ENCODE data around the gene CATSPERE.

CATSPERE gene

GRCh38 chr1:244633140-244633539 lies 172.1 kb downstream of the CATSPERE start:
- ATAC-seq = no peak
- TF ChIP-seq ZFP30 (CRISPR knock-in tag; IDR thresholded peaks at IDR 0.05) = no peak
- TF ChIP-seq CSRNP3 (CRISPR knock-in tag; IDR thresholded peaks at IDR 0.05) = no peak
- TF ChIP-seq ESRRG (CRISPR knock-in tag; IDR thresholded peaks at IDR 0.05) = no peak
- no peak for TF ChIP-seq ZC3H10 (CRISPR knock-in tag; IDR thresholded peaks at IDR 0.05)
- TF ChIP-seq, protein P1, sequence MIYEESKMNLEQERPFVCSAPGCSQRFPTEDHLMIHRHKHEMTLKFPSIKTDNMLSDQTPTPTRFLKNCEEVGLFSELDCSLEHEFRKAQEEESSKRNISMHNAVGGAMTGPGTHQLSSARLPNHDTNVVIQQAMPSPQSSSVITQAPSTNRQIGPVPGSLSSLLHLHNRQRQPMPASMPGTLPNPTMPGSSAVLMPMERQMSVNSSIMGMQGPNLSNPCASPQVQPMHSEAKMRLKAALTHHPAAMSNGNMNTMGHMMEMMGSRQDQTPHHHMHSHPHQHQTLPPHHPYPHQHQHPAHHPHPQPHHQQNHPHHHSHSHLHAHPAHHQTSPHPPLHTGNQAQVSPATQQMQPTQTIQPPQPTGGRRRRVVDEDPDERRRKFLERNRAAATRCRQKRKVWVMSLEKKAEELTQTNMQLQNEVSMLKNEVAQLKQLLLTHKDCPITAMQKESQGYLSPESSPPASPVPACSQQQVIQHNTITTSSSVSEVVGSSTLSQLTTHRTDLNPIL (CRISPR knock-in tag; IDR thresholded peaks at IDR 0.05; ENCODE audit: low read depth) = no peak

- no peak for TF ChIP-seq ZFP30 (CRISPR knock-in tag; IDR thresholded peaks at IDR 0.05)
- no peak for TF ChIP-seq OSR1 (CRISPR knock-in tag; IDR thresholded peaks at IDR 0.05)
- TF ChIP-seq TSHZ2 (CRISPR knock-in tag; IDR thresholded peaks at IDR 0.05) = no peak
- no peak for TF ChIP-seq TCF4 (CRISPR knock-in tag; IDR thresholded peaks at IDR 0.05; ENCODE audit: borderline replicate concordance)
- TF ChIP-seq, protein P2, sequence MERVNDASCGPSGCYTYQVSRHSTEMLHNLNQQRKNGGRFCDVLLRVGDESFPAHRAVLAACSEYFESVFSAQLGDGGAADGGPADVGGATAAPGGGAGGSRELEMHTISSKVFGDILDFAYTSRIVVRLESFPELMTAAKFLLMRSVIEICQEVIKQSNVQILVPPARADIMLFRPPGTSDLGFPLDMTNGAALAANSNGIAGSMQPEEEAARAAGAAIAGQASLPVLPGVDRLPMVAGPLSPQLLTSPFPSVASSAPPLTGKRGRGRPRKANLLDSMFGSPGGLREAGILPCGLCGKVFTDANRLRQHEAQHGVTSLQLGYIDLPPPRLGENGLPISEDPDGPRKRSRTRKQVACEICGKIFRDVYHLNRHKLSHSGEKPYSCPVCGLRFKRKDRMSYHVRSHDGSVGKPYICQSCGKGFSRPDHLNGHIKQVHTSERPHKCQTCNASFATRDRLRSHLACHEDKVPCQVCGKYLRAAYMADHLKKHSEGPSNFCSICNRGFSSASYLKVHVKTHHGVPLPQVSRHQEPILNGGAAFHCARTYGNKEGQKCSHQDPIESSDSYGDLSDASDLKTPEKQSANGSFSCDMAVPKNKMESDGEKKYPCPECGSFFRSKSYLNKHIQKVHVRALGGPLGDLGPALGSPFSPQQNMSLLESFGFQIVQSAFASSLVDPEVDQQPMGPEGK (CRISPR knock-in tag; IDR thresholded peaks at IDR 0.05; ENCODE audit: borderline replicate concordance) = no peak
- no peak for TF ChIP-seq ISL1 (CRISPR knock-in tag; IDR thresholded peaks at IDR 0.05)
- TF ChIP-seq ZNF8 (CRISPR knock-in tag; IDR thresholded peaks at IDR 0.05) = no peak
- no peak for TF ChIP-seq GLIS3 (CRISPR knock-in tag; IDR thresholded peaks at IDR 0.05)
- no peak for TF ChIP-seq PPARA (CRISPR knock-in tag; IDR thresholded peaks at IDR 0.05; ENCODE audit: borderline replicate concordance)
- no peak for TF ChIP-seq ZNF565 (CRISPR knock-in tag; conservative IDR thresholded peaks at IDR 0.05; ENCODE audit: low read depth)
- TF ChIP-seq CSDC2 (CRISPR knock-in tag; IDR thresholded peaks at IDR 0.05) = no peak
- TF ChIP-seq ARNTL (CRISPR knock-in tag; IDR thresholded peaks at IDR 0.05; ENCODE audit: borderline replicate concordance, low read depth) = no peak
- no peak for TF ChIP-seq BACH2 (CRISPR knock-in tag; IDR thresholded peaks at IDR 0.05; ENCODE audit: borderline replicate concordance)
- no peak for TF ChIP-seq SNAI2 (CRISPR knock-in tag; IDR thresholded peaks at IDR 0.05)
- ATAC-seq = no peak
Measured at GRCh38 chr1:244634546-244634945, 173.5 kb downstream of the CATSPERE start.

DNA sequence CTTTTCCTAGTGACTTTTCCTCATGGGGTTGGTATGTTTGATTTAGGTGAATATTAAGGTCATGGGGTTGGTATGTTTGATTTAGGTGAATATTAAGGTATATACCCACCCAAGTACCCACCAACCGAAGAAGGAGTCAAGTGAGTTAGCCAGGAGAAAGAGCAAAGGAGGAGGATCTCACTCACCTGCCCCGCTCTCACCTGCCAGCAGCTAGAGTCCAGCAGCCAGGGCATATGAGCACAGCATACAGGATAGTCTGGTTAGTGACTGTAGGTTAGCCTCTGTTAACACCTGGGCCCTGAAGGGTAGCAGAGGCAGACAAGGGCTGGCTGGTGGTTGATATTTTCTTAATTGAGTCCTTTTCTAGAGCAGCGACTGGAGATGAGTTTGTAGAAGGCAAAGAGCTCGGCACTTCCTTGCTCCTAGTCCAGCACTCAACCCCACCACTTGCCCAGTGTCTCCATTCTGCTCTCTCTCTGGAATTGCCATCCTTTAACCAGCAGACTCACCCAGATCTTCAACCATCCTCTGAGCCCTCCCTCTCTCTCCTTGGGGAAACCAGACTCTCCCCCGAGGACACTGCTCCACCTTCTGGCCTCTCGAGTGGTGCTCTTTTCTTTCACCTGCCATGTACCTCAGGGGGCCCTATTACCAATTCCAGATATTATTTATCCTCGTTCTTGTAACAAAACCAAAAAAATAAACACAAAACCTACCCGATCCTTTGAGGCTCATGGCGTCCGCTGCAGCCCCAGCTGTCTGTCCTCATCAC lies 175.6 kb downstream of the CATSPERE start:
- no peak for ATAC-seq
- no peak for TF ChIP-seq TCF4 (CRISPR knock-in tag; IDR thresholded peaks at IDR 0.05; ENCODE audit: borderline replicate concordance)
- TF ChIP-seq SNAI2 (CRISPR knock-in tag; IDR thresholded peaks at IDR 0.05) = no peak
- TF ChIP-seq TSHZ2 (CRISPR knock-in tag; IDR thresholded peaks at IDR 0.05) = no peak
- no peak for TF ChIP-seq ZNF8 (CRISPR knock-in tag; IDR thresholded peaks at IDR 0.05)
- TF ChIP-seq RARB (CRISPR knock-in tag; IDR thresholded peaks at IDR 0.05) = no peak
- no peak for TF ChIP-seq ZNF70 (CRISPR knock-in tag; IDR thresholded peaks at IDR 0.05)
- TF ChIP-seq ARNTL (CRISPR knock-in tag; IDR thresholded peaks at IDR 0.05; ENCODE audit: borderline replicate concordance, low read depth) = no peak
- TF ChIP-seq, protein P3, sequence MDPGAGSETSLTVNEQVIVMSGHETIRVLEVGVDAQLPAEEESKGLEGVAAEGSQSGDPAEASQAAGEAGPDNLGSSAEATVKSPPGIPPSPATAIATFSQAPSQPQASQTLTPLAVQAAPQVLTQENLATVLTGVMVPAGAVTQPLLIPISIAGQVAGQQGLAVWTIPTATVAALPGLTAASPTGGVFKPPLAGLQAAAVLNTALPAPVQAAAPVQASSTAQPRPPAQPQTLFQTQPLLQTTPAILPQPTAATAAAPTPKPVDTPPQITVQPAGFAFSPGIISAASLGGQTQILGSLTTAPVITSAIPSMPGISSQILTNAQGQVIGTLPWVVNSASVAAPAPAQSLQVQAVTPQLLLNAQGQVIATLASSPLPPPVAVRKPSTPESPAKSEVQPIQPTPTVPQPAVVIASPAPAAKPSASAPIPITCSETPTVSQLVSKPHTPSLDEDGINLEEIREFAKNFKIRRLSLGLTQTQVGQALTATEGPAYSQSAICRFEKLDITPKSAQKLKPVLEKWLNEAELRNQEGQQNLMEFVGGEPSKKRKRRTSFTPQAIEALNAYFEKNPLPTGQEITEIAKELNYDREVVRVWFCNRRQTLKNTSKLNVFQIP (CRISPR knock-in tag; IDR thresholded peaks at IDR 0.05; ENCODE audit: borderline replicate concordance, low read depth) = no peak
- TF ChIP-seq CSRNP3 (CRISPR knock-in tag; IDR thresholded peaks at IDR 0.05) = no peak
- TF ChIP-seq ESRRG (CRISPR knock-in tag; IDR thresholded peaks at IDR 0.05) = no peak
- no peak for TF ChIP-seq CSDC2 (CRISPR knock-in tag; IDR thresholded peaks at IDR 0.05)
- no peak for TF ChIP-seq ZFP30 (CRISPR knock-in tag; IDR thresholded peaks at IDR 0.05)
- TF ChIP-seq OSR1 (CRISPR knock-in tag; IDR thresholded peaks at IDR 0.05) = no peak
- TF ChIP-seq, protein P1 (CRISPR knock-in tag; IDR thresholded peaks at IDR 0.05; ENCODE audit: low read depth) = no peak

Measured in SK-N-SH treated with all-trans-retinoic acid at 6 μM for 48 hours (cell line).